GM19324 (cell line): ENCODE measurements around the gene ACBD6.

ENCODE experiments used
- ATAC-seq: cut with Tn5 transposase; IDR thresholded peaks from one replicate; pipeline ENCODE4 v1.9.1; 2021; ENCODE audit warnings: mild to moderate bottlenecking, moderate library complexity; ENCODE audit not compliant: unreplicated experiment, low FRiP score

Gene ACBD6

DNA sequence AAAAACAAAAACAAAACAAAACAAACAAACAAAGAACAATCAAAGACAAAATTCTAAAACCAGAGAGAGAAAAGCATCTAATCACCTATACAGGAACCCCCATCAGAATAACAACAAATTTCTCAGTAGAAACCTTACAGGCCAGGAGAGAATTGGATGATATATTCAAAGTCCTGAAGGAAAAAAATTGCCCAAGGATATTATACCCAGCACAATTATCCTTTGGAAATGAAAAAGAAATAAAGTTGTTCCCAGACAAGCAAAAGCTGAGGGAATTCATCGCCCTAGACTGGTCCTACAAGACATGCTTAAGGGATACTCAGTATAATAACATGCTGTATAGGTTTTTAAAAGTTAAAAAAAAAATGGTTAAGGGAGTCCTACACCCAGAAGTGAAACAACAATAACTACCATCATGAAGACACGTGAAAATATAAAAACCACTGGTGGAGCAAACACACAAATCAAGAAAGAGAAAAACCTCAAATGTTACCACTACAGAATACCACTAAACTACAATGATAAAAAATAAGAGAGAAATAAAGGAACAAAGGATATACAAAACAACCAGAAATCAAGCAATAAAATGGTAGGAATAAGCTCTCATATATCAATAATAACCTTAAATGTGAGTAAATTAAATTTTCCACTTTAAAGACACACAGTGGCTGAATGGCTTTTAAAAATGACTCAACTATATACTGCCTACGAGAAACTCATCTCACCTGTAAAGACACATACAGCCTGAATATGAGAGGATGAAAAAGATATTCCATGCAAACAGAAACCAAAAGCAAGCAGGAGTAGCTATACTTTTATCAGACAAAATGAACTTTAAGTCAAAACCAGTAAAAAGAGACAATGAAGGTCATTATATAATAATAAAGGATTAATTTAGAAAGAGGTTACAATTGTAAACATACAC lies 121.9 kb downstream of the ACBD6 start:
- no peak for ATAC-seq

DNA sequence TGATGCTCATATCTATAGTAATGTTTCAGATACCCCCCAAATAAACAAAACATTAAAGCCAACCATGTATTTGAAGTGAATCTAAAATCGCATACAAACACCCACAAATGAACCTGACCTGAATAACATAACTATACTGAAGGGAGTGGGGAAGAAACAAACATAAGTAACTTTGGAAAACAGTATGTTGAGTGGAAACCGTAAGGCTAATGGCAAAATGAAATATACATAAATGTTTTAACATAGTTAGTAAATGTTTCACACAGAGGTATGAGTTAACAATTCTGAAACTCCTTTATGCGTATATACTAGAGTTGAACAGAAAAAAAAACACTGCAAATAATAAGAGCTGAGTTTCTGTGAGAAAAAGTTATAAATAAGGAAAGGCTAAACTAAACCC lies 125.6 kb downstream of the ACBD6 start:
- ATAC-seq, result no peak

DNA sequence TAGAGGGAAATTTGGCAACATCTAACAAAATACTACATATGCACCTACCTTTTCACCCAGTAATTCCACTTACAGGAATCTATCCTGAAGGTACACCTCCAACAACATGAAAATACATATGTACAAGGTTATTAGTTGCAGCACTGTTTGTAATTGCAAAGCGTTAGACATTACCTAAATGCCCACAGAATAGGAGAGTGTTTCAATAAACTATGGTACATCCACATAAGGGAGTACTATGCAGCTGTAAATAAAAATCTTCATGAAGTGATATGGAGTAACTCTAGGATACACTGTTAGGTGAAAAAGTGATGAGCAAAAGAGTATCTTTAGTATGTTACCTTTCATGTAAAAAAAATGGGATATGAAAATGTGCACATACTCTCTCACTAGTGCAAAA lies 126.1 kb downstream of the ACBD6 start:
- no peak for ATAC-seq

DNA sequence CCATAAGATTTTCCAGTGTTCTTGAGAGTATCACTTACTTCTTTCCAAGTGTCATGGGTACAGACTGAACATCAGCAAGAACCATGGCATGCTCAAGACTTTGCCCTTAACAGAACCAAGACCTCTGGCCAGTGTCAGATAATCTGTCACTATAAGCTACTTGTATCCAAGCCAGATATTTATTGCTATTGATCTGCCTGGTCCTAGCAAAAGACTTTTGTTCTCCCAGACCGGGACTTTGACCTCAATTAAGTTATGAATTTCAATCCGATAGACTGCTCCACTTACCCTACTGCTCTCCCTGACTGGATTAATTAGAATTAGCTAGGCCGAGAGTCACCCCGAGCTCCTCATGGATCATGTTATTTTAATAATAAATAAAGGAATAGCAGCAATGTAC lies 129.6 kb downstream of the ACBD6 start:
- ATAC-seq, result no peak

DNA sequence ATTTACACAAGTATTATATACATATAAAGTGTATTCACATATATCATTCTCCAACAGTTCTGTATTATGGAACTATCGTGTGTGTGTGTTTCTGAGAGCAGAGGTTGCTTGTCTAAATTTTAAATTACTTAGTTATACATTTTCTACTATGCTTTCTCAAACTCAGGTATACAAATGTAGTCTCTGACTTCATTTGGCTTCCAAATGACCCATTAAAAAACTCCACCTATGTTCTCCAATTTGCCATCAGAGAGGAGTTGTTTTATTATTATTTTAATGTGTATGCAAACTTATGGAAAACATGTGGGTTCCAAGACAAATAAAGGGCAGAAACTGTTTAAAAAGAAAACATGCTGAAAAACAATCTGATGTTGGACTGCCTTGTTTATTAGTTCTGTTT lies 131.8 kb downstream of the ACBD6 start:
- ATAC-seq, result no peak

DNA sequence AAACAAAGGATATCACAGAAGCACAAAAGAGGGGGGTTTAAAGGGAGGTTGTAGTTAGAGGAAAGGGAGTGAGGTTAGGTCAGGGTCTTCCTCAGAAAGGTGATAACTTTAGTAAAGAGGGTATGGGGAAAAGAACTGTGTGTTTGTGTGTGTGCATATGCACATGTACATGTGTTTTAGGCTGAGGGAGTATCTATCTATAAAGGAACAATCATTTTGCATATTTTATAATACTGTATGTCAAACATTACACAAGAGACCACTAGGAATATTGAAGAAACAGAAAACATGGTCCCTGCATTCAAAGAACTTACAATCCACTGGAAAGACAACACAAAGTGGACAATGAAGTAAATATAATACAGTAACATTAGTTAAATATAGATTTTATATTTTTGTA lies 132.2 kb downstream of the ACBD6 start:
- ATAC-seq, result no peak

DNA sequence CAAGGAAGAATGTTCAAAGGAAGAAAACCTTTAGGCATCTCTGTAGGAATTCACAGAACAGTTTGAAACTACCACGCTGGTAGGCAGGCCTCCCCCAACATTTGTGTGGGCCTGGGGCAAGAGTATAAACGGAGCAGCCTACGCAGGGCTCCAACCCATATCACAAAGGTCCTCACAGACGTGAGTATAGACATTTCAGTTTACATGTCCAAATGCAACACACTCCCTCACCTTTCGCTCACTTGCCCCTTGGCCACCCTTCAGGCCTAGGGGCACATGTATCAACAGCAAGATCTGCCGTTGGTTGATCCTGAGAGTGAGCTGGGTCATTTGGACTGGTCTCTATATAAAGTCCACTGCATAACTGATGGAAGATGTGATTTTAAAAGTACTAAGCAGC lies 133.3 kb downstream of the ACBD6 start:
- ATAC-seq, result no peak

DNA sequence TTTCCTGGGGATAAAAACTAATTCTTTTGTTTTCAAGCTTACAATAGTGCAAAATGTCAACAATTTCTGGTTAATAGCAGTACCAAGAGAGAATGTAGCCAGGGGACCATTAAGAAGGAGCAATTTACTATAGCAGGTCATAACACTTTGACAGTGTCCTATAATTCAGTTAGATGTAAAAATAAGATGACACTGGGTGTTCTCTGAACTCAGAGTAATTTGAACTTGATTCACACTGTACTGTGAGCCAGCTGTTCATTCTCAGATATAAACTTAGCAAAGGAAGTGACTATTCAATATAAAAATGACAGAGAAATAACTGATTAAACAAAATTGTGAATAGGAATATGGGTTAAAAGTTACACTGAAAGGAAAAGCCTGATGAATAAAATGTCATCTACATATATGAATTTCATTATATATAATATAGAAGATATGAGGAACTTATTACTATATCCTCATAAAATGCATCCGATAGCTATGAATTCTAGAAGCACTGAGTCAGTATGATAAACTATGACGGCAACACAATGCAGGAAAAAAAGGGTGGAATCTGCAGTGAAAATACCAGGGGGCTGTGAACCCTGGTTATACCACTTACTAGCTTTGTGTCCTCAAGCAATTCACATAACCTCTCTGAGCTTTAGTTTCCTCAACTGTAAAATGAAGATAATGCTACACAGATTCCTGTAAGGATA lies 135.9 kb downstream of the ACBD6 start:
- no peak for ATAC-seq

DNA sequence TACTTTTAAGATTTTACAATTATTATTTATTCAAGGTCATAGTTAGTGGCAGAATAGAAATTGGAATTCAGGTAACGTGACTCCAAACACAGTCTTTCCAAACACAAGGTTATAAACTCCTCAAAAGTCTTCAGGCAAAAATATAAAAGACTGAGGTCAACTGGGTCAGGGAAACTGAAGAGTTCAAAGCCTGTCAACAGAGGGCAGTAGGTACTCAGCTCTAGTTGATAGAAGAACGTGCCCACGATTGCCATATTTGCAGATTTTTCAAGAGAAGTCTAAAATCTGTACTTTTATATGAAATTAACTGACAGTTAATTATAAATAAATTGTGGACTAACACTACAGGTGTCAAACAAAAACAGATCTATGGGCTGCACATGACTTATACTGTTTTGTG lies 137.3 kb downstream of the ACBD6 start:
- ATAC-seq, result no peak

DNA sequence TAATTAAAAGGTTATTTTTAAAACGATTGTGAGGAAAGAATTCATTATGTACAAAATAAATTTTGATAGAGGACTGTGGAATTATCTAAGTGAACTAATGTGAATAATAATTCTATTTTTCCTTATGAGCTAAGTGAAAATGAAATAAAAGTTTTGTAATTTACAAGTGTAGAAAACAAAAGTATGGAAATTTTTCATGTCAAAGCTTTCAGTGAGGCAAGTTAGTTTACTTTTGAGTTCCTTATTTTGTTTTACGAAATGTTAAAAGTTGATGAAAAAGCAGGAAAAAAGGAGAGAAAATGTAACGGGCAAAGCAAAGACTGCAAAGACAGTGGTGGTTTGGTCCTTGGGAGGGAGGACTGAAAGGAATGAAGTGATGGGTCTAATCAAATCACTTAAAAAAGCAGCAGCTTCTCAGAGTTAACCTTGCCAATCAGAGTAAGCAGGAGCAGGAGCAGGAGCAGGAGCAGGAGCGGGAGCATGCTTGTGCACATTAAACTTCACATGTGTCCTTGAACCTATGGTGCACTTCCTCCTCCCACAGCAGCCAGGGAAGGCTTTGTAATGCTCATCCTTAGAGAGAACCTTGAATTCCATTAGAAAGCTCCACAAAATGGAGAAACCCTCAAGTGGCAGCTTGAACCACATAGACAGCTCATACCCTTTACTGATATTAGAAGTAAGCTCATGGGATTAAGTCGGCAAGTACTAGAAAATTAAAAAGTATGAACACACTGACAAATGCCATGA lies 139.0 kb downstream of the ACBD6 start:
- no peak for ATAC-seq

DNA sequence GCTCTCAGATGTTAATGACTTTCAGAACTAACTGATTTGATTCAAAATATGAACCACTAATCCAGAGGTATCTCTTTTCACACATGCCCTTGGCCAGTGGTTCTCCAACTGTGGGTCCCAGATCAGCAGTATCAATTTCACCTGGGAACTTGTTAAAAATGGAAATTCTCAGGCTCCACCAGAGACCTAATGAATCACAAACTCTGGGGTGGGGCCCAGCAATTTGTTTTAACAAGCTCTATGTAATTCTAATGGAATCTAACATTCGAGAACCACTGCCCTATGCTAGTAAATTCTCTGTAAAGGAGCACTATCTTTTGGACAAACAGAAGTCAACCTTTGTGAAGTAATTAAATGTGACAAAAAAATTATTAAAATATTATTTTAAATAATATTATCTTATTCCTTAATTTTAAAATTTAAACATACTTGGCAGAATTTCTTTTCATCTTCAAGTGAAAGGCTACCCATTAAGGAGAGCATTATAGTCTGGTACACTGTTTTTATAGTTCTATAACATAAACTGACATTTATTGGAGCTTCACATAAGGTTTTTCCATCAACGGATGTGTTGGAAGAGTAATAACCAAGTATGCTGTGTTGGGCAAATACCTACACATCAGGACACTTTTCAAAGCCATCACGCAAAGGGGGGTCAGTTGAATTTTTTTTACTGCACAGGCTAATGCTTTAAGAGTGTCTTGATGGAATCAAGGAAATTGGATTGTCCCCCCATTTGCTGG lies 141.9 kb downstream of the ACBD6 start:
- ATAC-seq, result no peak

DNA sequence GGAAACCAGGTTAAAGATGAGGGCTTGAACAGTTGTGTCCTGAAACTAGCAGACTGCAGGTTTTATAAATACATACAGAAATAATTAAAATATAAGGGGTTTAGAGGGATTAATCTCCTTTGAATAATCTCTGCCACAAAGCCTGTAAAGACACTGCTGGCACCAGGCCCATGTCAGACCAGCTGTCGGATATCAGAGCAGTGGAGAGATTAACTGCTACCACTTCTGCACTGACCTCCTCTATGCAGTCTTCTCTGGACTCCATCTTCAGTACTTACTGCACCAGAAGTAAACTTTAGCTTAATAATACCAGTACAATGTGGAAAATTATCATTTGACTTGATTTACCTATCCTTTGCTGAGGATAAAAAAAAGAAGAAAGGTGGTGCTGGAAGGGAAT lies 143.7 kb downstream of the ACBD6 start:
- ATAC-seq, result no peak

DNA sequence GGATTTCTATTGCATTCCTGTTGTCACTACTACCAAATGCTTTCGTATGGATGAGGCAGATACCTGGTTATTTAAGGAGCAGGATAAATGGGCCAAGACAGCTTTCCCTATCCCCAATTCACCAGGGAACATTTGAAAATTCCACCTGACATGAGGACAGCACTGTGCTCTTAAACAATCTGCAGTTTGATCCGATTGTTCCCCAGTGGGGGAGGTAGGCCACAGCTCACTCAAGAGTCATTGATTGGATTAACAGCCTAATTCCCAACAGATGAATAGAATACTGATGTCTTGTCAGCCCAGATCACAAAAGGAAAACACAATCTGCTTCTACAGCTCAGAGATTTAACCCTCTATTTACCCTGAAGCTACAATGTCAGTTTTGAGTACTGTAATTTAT lies 148.4 kb downstream of the ACBD6 start:
- no peak for ATAC-seq

DNA sequence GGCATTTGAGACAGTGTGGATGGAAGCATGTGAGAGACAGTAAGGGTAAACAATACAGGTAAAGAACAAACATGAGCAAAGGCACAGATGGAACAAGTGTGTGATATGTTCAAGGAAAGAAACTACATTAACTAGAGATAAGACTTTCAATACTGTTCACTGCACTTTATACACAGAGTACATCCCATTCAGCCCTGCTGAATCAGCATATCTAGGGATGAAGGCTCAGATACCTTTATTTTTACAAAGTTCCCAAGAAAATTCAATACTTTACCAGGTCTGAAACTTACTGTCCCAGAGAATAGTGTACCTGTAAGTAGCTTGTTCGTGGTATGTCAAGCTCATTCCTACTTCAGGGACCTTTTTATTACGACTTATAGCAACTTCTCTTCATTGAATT lies 149.8 kb downstream of the ACBD6 start:
- ATAC-seq, result no peak

DNA sequence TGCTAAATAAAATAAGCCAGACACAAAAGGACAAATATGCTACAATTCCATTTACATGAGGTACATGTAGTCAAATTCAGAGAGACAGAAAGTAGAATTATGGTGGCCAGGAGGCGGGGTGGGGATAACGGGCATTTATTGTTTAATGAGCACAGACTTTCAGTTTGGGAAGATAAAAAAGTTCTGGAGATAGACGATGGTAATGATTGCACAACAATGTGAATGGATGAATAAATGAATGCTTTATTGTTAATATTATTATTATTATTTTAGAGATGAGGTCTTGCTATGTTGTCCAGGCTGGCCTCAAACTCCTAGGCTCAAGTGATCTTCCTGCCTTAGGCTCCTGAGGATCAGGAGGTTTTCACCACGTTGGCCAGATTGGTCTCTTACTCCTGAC lies 150.4 kb downstream of the ACBD6 start:
- no peak for ATAC-seq

DNA sequence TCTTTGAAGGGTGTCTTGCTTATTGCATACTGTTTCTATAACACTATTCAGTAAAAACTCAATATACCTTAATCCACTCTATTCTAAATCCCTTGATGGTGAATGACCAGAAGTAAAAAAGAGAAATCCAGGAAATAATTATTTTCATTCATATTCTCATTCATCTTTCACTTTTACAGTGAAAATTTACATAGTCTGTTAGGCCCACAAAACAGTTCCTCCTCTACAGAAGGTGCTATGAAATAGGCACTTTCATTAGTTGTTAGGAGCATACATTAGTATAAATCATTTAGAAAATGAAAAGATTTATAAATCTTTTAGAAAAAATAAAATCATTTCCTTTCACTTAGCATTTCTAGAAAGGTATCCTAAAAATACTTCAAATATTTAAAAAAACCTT lies 157.2 kb downstream of the ACBD6 start:
- no peak for ATAC-seq

DNA sequence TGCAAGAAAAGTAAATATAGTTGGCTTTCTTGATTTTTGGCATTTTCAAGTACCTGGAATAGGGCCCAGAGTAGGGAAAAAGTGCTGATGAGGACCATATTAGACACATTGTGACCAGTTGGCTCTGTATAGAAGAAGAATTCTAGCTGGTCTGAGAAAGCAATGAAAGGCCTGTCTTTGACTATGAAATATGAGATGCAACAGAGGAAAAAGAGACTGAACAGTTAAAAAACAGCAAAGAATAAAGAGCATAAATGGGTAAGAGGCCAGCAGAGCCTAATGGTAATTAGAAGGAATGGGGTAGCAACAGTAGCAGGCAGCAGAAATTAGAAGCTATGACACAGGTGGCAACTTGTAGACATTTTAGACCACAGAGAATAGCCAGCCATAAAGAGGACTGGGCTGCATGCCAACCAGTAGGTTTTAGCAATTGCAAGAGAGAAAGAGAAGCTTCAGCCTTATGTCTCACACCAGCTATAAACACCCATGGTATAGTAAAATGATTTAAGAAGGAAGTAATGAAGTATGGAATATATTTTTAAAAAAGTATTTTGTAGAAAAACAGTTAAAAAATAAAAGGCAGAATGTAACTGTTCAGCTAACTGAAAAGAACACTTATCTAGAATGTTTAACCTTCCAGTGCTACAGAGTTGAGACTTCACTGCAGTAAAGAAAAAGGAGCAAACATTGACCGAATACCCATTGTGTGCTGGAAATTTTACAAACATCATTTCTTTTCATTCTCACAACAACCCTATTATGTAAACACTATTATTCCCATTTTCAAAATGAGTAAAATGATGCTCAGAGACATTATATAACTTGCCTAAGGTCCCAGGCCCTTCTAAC lies 158.2 kb downstream of the ACBD6 start:
- peak; percentile 86 for ATAC-seq

DNA sequence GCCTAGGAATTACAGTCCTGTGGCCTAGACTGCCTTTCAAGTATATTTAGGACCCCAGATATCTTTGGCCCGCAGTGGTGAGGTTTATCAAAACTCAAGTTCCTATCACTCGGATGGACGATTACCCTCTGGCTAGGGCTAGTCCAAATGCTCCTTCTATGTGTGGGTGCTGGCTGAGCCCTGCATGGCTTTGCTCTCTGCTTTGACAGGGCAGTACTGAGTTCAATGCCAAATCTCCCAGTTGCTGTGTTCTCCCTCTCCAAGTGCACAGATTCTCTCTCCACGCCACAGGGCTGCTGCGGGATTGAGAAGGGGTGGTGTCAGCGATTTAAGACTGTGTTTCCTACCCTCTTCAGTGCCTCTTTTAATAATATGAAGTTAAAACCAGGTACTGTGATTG lies 175.3 kb downstream of the ACBD6 start:
- no peak for ATAC-seq

DNA sequence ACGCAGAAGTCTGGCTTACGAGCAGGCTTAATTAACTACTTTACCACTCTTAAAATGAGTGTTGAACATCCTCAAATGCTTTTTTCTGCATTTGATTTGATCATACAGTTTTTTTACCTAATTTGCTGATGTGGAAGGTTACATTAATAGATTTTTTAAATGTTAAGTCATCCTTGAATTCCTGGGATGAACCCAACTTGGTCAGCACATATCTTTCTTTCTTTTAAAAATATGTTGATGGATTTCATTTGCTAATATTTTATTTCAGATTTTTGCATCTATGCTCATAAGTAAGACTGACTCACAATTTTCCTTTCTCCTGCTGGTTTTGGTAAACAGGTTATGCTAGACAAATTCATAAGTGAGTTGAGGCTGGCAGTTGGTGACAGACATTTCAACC lies 189.5 kb downstream of the ACBD6 start:
- no peak for ATAC-seq
